ENCODE measurements around the gene ZNF335.
"Not testable (repeated sequence)": the region's sequence is repeated elsewhere in the genome, so short reads cannot be mapped to it uniquely, and the experiment has no call there.

ZNF335 gene

GRCh38 chr20:46000262-46000996 lies 28.4 kb upstream of the ZNF335 start:
- Histone ChIP-seq H3K36me3 (ENCODE audit: control insufficient read depth, insufficient read depth, low read length) (no peaks in the 10 kb centered on the region), H3K4me3 (ENCODE audit: low read depth, low read length) (no peak overlapping the region), H3K27me3 (ENCODE audit: control insufficient read depth, insufficient read depth, low read length) (no peaks in the 10 kb centered on the region), H3K9me3 (ENCODE audit: control insufficient read depth, insufficient read depth, low read depth, low read length) (no peaks in the 10 kb centered on the region), H3K9ac (ENCODE audit: low read length) (no peak overlapping the region), H3K27ac (ENCODE audit: low read depth, low read length) (no peak overlapping the region), H3K4me1 (ENCODE audit: control insufficient read depth, insufficient read depth, low read length) (peaks cover 38% of the 10 kb centered on the region)

- Histone ChIP-seq H3K27ac (ENCODE audit: low read depth, low read length) (no peak overlapping the region), H3K4me1 (ENCODE audit: control insufficient read depth, insufficient read depth, low read length) (peaks cover 38% of the 10 kb centered on the region), H3K9ac (ENCODE audit: low read length) (no peak overlapping the region), H3K36me3 (ENCODE audit: control insufficient read depth, insufficient read depth, low read length) (no peaks in the 10 kb centered on the region), H3K4me3 (ENCODE audit: low read depth, low read length) (no peak overlapping the region), H3K9me3 (ENCODE audit: control insufficient read depth, insufficient read depth, low read depth, low read length) (no peaks in the 10 kb centered on the region), H3K27me3 (ENCODE audit: control insufficient read depth, insufficient read depth, low read length) (no peaks in the 10 kb centered on the region)
These were observed 27.7 kb upstream of the ZNF335 start for GRCh38 chr20:45999557-46000261.

GRCh38 chr20:45998761-45999160 lies 26.8 kb upstream of the ZNF335 start:
- peaks cover 31% of the 10 kb centered on the region for H3K4me1 ChIP-seq (ENCODE audit: control insufficient read depth, insufficient read depth, low read length)
- no peaks in the 10 kb centered on the region for H3K27me3 ChIP-seq (ENCODE audit: control insufficient read depth, insufficient read depth, low read length)
- no peak overlapping the region for H3K9ac ChIP-seq (ENCODE audit: low read length)
- no peak overlapping the region for H3K27ac ChIP-seq (ENCODE audit: low read depth, low read length)
- H3K9me3 ChIP-seq (ENCODE audit: control insufficient read depth, insufficient read depth, low read depth, low read length) = no peaks in the 10 kb centered on the region
- H3K4me3 ChIP-seq (ENCODE audit: low read depth, low read length) = no peak overlapping the region
- H3K36me3 ChIP-seq (ENCODE audit: control insufficient read depth, insufficient read depth, low read length) = no peaks in the 10 kb centered on the region

- H3K4me3 ChIP-seq (ENCODE audit: low read depth, low read length) = no peak overlapping the region
- H3K27ac ChIP-seq (ENCODE audit: low read depth, low read length) = no peak overlapping the region
- H3K27me3 ChIP-seq (ENCODE audit: control insufficient read depth, insufficient read depth, low read length) = no peaks in the 10 kb centered on the region
- no peaks in the 10 kb centered on the region for H3K9me3 ChIP-seq (ENCODE audit: control insufficient read depth, insufficient read depth, low read depth, low read length)
- H3K9ac ChIP-seq (ENCODE audit: low read length) = no peak overlapping the region
- no peaks in the 10 kb centered on the region for H3K36me3 ChIP-seq (ENCODE audit: control insufficient read depth, insufficient read depth, low read length)
- peaks cover 33% of the 10 kb centered on the region for H3K4me1 ChIP-seq (ENCODE audit: control insufficient read depth, insufficient read depth, low read length)
These were observed 26.3 kb upstream of the ZNF335 start for GRCh38 chr20:45998337-45998736.

- no peaks in the 10 kb centered on the region for H3K36me3 ChIP-seq (ENCODE audit: control insufficient read depth, insufficient read depth, low read length)
- H3K27ac ChIP-seq (ENCODE audit: low read depth, low read length) = no peak overlapping the region
- H3K4me3 ChIP-seq (ENCODE audit: low read depth, low read length) = no peak overlapping the region
- H3K9me3 ChIP-seq (ENCODE audit: control insufficient read depth, insufficient read depth, low read depth, low read length) = no peaks in the 10 kb centered on the region
- H3K9ac ChIP-seq (ENCODE audit: low read length) = no peak overlapping the region
- H3K27me3 ChIP-seq (ENCODE audit: control insufficient read depth, insufficient read depth, low read length) = no peaks in the 10 kb centered on the region
- H3K4me1 ChIP-seq (ENCODE audit: control insufficient read depth, insufficient read depth, low read length) = peaks cover 34% of the 10 kb centered on the region
These were observed 25.2 kb upstream of the ZNF335 start for GRCh38 chr20:45997187-45997586.

GRCh38 chr20:45995495-45996097 lies 23.6 kb upstream of the ZNF335 start:
- peaks cover 27% of the 10 kb centered on the region for H3K4me1 ChIP-seq (ENCODE audit: control insufficient read depth, insufficient read depth, low read length)
- not testable (repeated sequence) for H3K27ac ChIP-seq (ENCODE audit: low read depth, low read length); H3K27me3 ChIP-seq (ENCODE audit: control insufficient read depth, insufficient read depth, low read length); H3K9me3 ChIP-seq (ENCODE audit: control insufficient read depth, insufficient read depth, low read depth, low read length); H3K9ac ChIP-seq (ENCODE audit: low read length); H3K36me3 ChIP-seq (ENCODE audit: control insufficient read depth, insufficient read depth, low read length); H3K4me3 ChIP-seq (ENCODE audit: low read depth, low read length)

GRCh38 chr20:45994761-45995493 lies 22.9 kb upstream of the ZNF335 start:
- Histone ChIP-seq H3K27ac (ENCODE audit: low read depth, low read length) (no peak overlapping the region), H3K27me3 (ENCODE audit: control insufficient read depth, insufficient read depth, low read length) (no peaks in the 10 kb centered on the region), H3K36me3 (ENCODE audit: control insufficient read depth, insufficient read depth, low read length) (no peaks in the 10 kb centered on the region), H3K9me3 (ENCODE audit: control insufficient read depth, insufficient read depth, low read depth, low read length) (no peaks in the 10 kb centered on the region), H3K4me3 (ENCODE audit: low read depth, low read length) (no peak overlapping the region), H3K9ac (ENCODE audit: low read length) (no peak overlapping the region), H3K4me1 (ENCODE audit: control insufficient read depth, insufficient read depth, low read length) (peaks cover 21% of the 10 kb centered on the region; the same call in 1 of the 2 replicates)

- H3K4me3 ChIP-seq (ENCODE audit: low read depth, low read length) = no peak overlapping the region
- H3K27me3 ChIP-seq (ENCODE audit: control insufficient read depth, insufficient read depth, low read length) = no peaks in the 10 kb centered on the region
- no peaks in the 10 kb centered on the region for H3K9me3 ChIP-seq (ENCODE audit: control insufficient read depth, insufficient read depth, low read depth, low read length)
- peak overlapping the region; percentile 12 for H3K9ac ChIP-seq (ENCODE audit: low read length)
- peaks cover 19% of the 10 kb centered on the region; the same call in 1 of the 2 replicates for H3K4me1 ChIP-seq (ENCODE audit: control insufficient read depth, insufficient read depth, low read length)
- H3K36me3 ChIP-seq (ENCODE audit: control insufficient read depth, insufficient read depth, low read length) = no peaks in the 10 kb centered on the region
- no peak overlapping the region for H3K27ac ChIP-seq (ENCODE audit: low read depth, low read length)
These were observed 21.4 kb upstream of the ZNF335 start for GRCh38 chr20:45993197-45993951.

GRCh38 chr20:45991616-45992015 lies 19.6 kb upstream of the ZNF335 start:
- no peak overlapping the region for H3K27ac ChIP-seq (ENCODE audit: low read depth, low read length)
- no peak overlapping the region for H3K9ac ChIP-seq (ENCODE audit: low read length)
- H3K4me3 ChIP-seq (ENCODE audit: low read depth, low read length) = no peak overlapping the region
- H3K4me1 ChIP-seq (ENCODE audit: control insufficient read depth, insufficient read depth, low read length) = peaks cover 19% of the 10 kb centered on the region; the same call in 1 of the 2 replicates
- no peaks in the 10 kb centered on the region for H3K36me3 ChIP-seq (ENCODE audit: control insufficient read depth, insufficient read depth, low read length)
- no peaks in the 10 kb centered on the region for H3K27me3 ChIP-seq (ENCODE audit: control insufficient read depth, insufficient read depth, low read length)
- no peaks in the 10 kb centered on the region for H3K9me3 ChIP-seq (ENCODE audit: control insufficient read depth, insufficient read depth, low read depth, low read length)

- not testable (repeated sequence) for H3K27me3 ChIP-seq (ENCODE audit: control insufficient read depth, insufficient read depth, low read length); H3K9ac ChIP-seq (ENCODE audit: low read length); H3K27ac ChIP-seq (ENCODE audit: low read depth, low read length); H3K36me3 ChIP-seq (ENCODE audit: control insufficient read depth, insufficient read depth, low read length); H3K4me1 ChIP-seq (ENCODE audit: control insufficient read depth, insufficient read depth, low read length); H3K4me3 ChIP-seq (ENCODE audit: low read depth, low read length); H3K9me3 ChIP-seq (ENCODE audit: control insufficient read depth, insufficient read depth, low read depth, low read length)
These were observed 16.8 kb upstream of the ZNF335 start for GRCh38 chr20:45988830-45989229.

Measured in HUES6 (cell line).